HCT116 (cell line): ENCODE measurements around the gene UPF3A. TPM values are rescaled to one million over a fixed set of nuclear protein-coding genes. Genes with fewer than 3 reads are reported as not detected.

Experiments
- ATAC-seq: fragments of 200-7000 bp; cut with Tn5 transposase; 2 replicates; pipeline ENCODE4 v1.9.1; 2020; ENCODE audit warnings: mild to moderate bottlenecking, moderate library complexity
- BruUV-seq: library from RNA; stranded (reverse); fragments of 400-500 nt; replicated peaks from 2 replicates; lab custom pipeline; 2021; lab: Mats Ljungman, UMichigan
- CTCF ChIA-PET: fragments of 300-600 bp; sonication (Branson Sonifier 250); formaldehyde crosslinking; loops from one replicate; lab custom pipeline; 2021; ENCODE audit warnings: antibody characterized with exemption; lab: Charles Lee
- POLR2A ChIA-PET: fragments of 300-600, 350-600 bp; sonication (Branson Sonifier 250); formaldehyde crosslinking; loops from one replicate; lab custom pipeline; 2021; ENCODE audit warnings: antibody characterized with exemption; lab: Charles Lee
- RAD21 ChIA-PET, 2 experiments: fragments of 300-600 bp; sonication (Branson Sonifier 250); formaldehyde crosslinking; loops; one replicate each; lab custom pipeline; 2023; ENCODE audit warnings: low total read pairs in 2 of 2; ENCODE audit not compliant: uncharacterized antibody in 2 of 2, unreplicated experiment in 2 of 2, low non-redundant PET in 1 of 2; lab: Charles Lee
- DNase-seq: peaks from one replicate; pipeline ENCODE4 v3.0.0-alpha.2; 2010; ENCODE audit warnings: low read depth, low spot score
- H2AFZ ChIP-seq: fragments of 200-600 bp; shearing (Covaris generic), sonication (generic); 2 replicates; pipeline ENCODE4 v1.6.1; 2017; ENCODE audit warnings: low read depth, mixed run types, mixed read lengths, antibody characterized with exemption, low read length; ENCODE audit not compliant: poor library complexity, severe bottlenecking
- H3K27ac ChIP-seq: 2 replicates; pipeline ENCODE4 v1.5.1; 2012; ENCODE audit warnings: low read depth, low read length
- H3K27me3 ChIP-seq: fragments of 200-600 bp; sonication (generic); 2 replicates; pipeline ENCODE4 v1.6.1; 2016; ENCODE audit warnings: mixed run types, low read length, mixed read lengths; ENCODE audit not compliant: insufficient read depth
- H3K36me3 ChIP-seq, 2 experiments: fragments of 200-500 bp in 1 of 2; fragments of 200-600 bp in 1 of 2; sonication (Bioruptor generic) in 1 of 2; sonication (generic) in 1 of 2; 2 replicates each; pipeline versions ENCODE4 v1.5.1 to v1.6.1; 2014 to 2016; ENCODE audit warnings: low read length in 2 of 2, inconsistent platforms in 1 of 2, mixed read lengths in 1 of 2, mixed run types in 1 of 2; ENCODE audit not compliant: insufficient read depth in 2 of 2, control insufficient read depth in 1 of 2
- H3K4me1 ChIP-seq, 2 experiments: fragments of 200-600 bp in 1 of 2; sonication (generic) in 1 of 2; 2 replicates each; pipeline versions ENCODE4 v1.5.1 to v1.6.1; 2012 to 2017; ENCODE audit warnings: low read length in 2 of 2, inconsistent platforms in 1 of 2, mild to moderate bottlenecking in 1 of 2, mixed read lengths in 1 of 2, mixed run types in 1 of 2, moderate library complexity in 1 of 2; ENCODE audit not compliant: insufficient read depth in 2 of 2, control insufficient read depth in 1 of 2
- H3K4me2 ChIP-seq: fragments of 200-600 bp; sonication (generic); 2 replicates; pipeline ENCODE4 v1.6.1; 2017; ENCODE audit warnings: mixed run types, low read length, mixed read lengths
- H3K4me3 ChIP-seq, 2 experiments: fragments of 200-600 bp in 1 of 2; sonication (generic) in 1 of 2; replicated peaks in 1 of 2; 2 replicates each; pipeline ENCODE4 v1.5.1; 2011 to 2016; ENCODE audit warnings: low read length in 2 of 2, control low read depth in 1 of 2, low read depth in 1 of 2, mild to moderate bottlenecking in 1 of 2, mixed read lengths in 1 of 2, mixed run types in 1 of 2
- H3K79me2 ChIP-seq: fragments of 200-600 bp; sonication (generic); 2 replicates; pipeline ENCODE4 v1.6.1; 2017; ENCODE audit warnings: mild to moderate bottlenecking, mixed run types, low read length, moderate library complexity, mixed read lengths; ENCODE audit not compliant: insufficient read depth
- H3K9ac ChIP-seq: fragments of 200-600 bp; sonication (generic); 2 replicates; pipeline ENCODE4 v1.6.1; 2016; ENCODE audit warnings: low read length, mixed read lengths
- H3K9me2 ChIP-seq: fragments of 200-600 bp; sonication (generic), shearing (Covaris generic); 2 replicates; pipeline ENCODE4 v1.6.1; 2017; ENCODE audit warnings: mixed run types, mild to moderate bottlenecking, moderate library complexity; ENCODE audit not compliant: insufficient read depth
- H3K9me3 ChIP-seq, 2 experiments: fragments of 200-500 bp in 1 of 2; fragments of 200-600 bp in 1 of 2; sonication (Bioruptor generic) in 1 of 2; sonication (generic) in 1 of 2; 2 replicates each; pipeline ENCODE4 v1.6.1; 2014 to 2017; ENCODE audit warnings: low read length in 2 of 2, mixed read lengths in 2 of 2, inconsistent platforms in 1 of 2, low read depth in 1 of 2, mild to moderate bottlenecking in 1 of 2, mixed run types in 1 of 2, moderate library complexity in 1 of 2; ENCODE audit not compliant: control insufficient read depth in 1 of 2, insufficient read depth in 1 of 2
- H4K20me1 ChIP-seq: fragments of 200-600 bp; sonication (generic), shearing (Covaris generic); 2 replicates; pipeline ENCODE4 v1.6.1; 2017; ENCODE audit warnings: mixed run types, mild to moderate bottlenecking, moderate library complexity; ENCODE audit not compliant: insufficient read depth
- ELF1 ChIP-seq: IDR thresholded peaks from 2 replicates; pipeline ENCODE4 v1.6.1; 2012; ENCODE audit warnings: low read depth, borderline replicate concordance
- EZH2 ChIP-seq: fragments of 200-600 bp; sonication (generic); IDR thresholded peaks from 2 replicates; pipeline ENCODE4 v1.6.1; 2017; ENCODE audit warnings: antibody characterized with exemption, mixed run types
- EZH2phosphoT487 ChIP-seq: fragments of 200-600 bp; IDR thresholded peaks from 2 replicates; pipeline ENCODE4 v1.6.1; 2018; ENCODE audit warnings: antibody characterized with exemption, borderline replicate concordance
- FOSL1 ChIP-seq: IDR thresholded peaks from 2 replicates; pipeline ENCODE4 v1.6.1; 2012; ENCODE audit warnings: low read depth
- JUND ChIP-seq: IDR thresholded peaks from 2 replicates; pipeline ENCODE4 v1.6.1; 2012
- POLR2A ChIP-seq: IDR thresholded peaks from 2 replicates; pipeline ENCODE4 v1.7.0; 2011; ENCODE audit warnings: borderline replicate concordance; ENCODE audit not compliant: insufficient read depth, insufficient read length; ENCODE audit errors: extremely low read depth
- SIN3A ChIP-seq: IDR thresholded peaks from 2 replicates; pipeline ENCODE4 v1.6.1; 2012; ENCODE audit warnings: low read depth
- SRF ChIP-seq: IDR thresholded peaks from 2 replicates; pipeline ENCODE4 v1.6.1; 2012; ENCODE audit warnings: low read depth
- TCF7L2 ChIP-seq: IDR thresholded peaks from 2 replicates; pipeline ENCODE4 v1.7.0; 2011; ENCODE audit warnings: borderline replicate concordance, inconsistent platforms; ENCODE audit not compliant: insufficient read depth, insufficient read length; ENCODE audit errors: extremely low read depth
- intact Hi-C: fragments of 100-400 bp; cut with micrococcal nuclease; formaldehyde crosslinking; loops from 2 replicates; pipeline ENCODE4 v1.10.0; 2022
- total RNA-seq: library from RNA; stranded (reverse); gene quantifications from one replicate; pipeline ENCODE4 v1.2.1, GENCODE V29; 2021; ENCODE audit not compliant: unreplicated experiment
- TF ChIP-seq, protein P1 (sequence below): IDR thresholded peaks from 2 replicates; pipeline ENCODE4 v1.6.1; 2012; ENCODE audit warnings: low read depth
- TF ChIP-seq, protein P2 (sequence below): IDR thresholded peaks from 2 replicates; pipeline ENCODE4 v1.6.1; 2012
- TF ChIP-seq, protein P3 (sequence below), 3 experiments: fragments of 200-600 bp in 1 of 3; sonication (generic) in 1 of 3; IDR thresholded peaks in 2 of 3; conservative IDR thresholded peaks in 1 of 3; 2 replicates each; pipeline ENCODE4 v1.5.1; 2012 to 2017; ENCODE audit warnings: low read depth in 2 of 3, low read length in 2 of 3, antibody characterized with exemption in 1 of 3, borderline replicate concordance in 1 of 3, control low read depth in 1 of 3, mild to moderate bottlenecking in 1 of 3, mixed read lengths in 1 of 3, mixed run types in 1 of 3, moderate library complexity in 1 of 3; ENCODE audit not compliant: insufficient read depth in 1 of 3
- TF ChIP-seq, protein P4 (sequence below): IDR thresholded peaks from 2 replicates; pipeline ENCODE4 v1.6.1; 2011; ENCODE audit warnings: mild to moderate bottlenecking, low read length, moderate library complexity; ENCODE audit not compliant: insufficient replicate concordance; ENCODE audit errors: extremely low read depth

The UPF3A gene
- total RNA-seq, 1 experiment from 2014 or later, result 31.8 TPM

DNA sequence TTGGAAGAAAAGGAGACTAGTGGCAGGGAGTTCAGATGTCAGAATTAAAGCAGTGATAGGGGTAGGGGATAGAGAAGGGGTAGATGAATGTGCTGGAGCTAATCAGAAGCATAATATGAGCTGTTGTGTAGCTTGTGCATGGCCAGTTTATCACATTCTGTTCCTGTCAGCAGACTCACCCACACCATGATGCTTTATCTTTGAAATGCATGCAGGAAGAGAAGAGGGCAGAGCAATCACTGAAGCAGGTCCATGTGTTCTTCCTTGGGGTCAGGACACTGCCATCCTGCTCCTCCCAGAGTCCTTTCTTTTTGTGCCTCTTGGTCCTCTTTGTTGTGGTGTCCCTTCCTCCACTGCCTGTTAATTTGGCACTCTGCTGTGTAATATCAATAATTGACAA is 38.7 kb downstream of the UPF3A start:
- no peak for ATAC-seq
- POLR2A ChIA-PET, result no interaction called here
- H2AFZ ChIP-seq, result no peak overlapping the region
- no peaks in the 10 kb centered on the region for H3K9me3 ChIP-seq
- no peaks in the 10 kb centered on the region for H3K27me3 ChIP-seq
- intact Hi-C loops, result no loop called here
- no peak overlapping the region for H3K27ac ChIP-seq
- no peak for DNase-seq
- CTCF ChIA-PET, result interaction anchor here (0.6 kb wide), 1 partner anchor 774 kb away, joined by 3 read pairs; no protein-coding TSS in a partner anchor
- H4K20me1 ChIP-seq, result peaks cover 3% of the 10 kb centered on the region; the same call in 1 of the 2 replicates
- no peak overlapping the region for H3K9ac ChIP-seq
- TF ChIP-seq FOSL1 (no peak), SIN3A (no peak), TCF7L2 (no peak), ELF1 (no peak), EZH2 (no peak), EZH2phosphoT487 (no peak), POLR2A (no peak), SRF (no peak), JUND (no peak)
- TF ChIP-seq, protein P1, sequence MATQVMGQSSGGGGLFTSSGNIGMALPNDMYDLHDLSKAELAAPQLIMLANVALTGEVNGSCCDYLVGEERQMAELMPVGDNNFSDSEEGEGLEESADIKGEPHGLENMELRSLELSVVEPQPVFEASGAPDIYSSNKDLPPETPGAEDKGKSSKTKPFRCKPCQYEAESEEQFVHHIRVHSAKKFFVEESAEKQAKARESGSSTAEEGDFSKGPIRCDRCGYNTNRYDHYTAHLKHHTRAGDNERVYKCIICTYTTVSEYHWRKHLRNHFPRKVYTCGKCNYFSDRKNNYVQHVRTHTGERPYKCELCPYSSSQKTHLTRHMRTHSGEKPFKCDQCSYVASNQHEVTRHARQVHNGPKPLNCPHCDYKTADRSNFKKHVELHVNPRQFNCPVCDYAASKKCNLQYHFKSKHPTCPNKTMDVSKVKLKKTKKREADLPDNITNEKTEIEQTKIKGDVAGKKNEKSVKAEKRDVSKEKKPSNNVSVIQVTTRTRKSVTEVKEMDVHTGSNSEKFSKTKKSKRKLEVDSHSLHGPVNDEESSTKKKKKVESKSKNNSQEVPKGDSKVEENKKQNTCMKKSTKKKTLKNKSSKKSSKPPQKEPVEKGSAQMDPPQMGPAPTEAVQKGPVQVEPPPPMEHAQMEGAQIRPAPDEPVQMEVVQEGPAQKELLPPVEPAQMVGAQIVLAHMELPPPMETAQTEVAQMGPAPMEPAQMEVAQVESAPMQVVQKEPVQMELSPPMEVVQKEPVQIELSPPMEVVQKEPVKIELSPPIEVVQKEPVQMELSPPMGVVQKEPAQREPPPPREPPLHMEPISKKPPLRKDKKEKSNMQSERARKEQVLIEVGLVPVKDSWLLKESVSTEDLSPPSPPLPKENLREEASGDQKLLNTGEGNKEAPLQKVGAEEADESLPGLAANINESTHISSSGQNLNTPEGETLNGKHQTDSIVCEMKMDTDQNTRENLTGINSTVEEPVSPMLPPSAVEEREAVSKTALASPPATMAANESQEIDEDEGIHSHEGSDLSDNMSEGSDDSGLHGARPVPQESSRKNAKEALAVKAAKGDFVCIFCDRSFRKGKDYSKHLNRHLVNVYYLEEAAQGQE, result no peak
- TF ChIP-seq, protein P2, sequence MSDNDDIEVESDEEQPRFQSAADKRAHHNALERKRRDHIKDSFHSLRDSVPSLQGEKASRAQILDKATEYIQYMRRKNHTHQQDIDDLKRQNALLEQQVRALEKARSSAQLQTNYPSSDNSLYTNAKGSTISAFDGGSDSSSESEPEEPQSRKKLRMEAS, result no peak
- TF ChIP-seq, protein P3, sequence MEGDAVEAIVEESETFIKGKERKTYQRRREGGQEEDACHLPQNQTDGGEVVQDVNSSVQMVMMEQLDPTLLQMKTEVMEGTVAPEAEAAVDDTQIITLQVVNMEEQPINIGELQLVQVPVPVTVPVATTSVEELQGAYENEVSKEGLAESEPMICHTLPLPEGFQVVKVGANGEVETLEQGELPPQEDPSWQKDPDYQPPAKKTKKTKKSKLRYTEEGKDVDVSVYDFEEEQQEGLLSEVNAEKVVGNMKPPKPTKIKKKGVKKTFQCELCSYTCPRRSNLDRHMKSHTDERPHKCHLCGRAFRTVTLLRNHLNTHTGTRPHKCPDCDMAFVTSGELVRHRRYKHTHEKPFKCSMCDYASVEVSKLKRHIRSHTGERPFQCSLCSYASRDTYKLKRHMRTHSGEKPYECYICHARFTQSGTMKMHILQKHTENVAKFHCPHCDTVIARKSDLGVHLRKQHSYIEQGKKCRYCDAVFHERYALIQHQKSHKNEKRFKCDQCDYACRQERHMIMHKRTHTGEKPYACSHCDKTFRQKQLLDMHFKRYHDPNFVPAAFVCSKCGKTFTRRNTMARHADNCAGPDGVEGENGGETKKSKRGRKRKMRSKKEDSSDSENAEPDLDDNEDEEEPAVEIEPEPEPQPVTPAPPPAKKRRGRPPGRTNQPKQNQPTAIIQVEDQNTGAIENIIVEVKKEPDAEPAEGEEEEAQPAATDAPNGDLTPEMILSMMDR (IDR thresholded peaks at IDR 0.05 in 2 of 3, conservative IDR thresholded peaks at IDR 0.05 in 1 of 3; ENCODE audit: borderline replicate concordance in 1 of 3, insufficient read depth in 1 of 3, low read depth in 2 of 3, low read length in 2 of 3), result no peak
- TF ChIP-seq, protein P4, sequence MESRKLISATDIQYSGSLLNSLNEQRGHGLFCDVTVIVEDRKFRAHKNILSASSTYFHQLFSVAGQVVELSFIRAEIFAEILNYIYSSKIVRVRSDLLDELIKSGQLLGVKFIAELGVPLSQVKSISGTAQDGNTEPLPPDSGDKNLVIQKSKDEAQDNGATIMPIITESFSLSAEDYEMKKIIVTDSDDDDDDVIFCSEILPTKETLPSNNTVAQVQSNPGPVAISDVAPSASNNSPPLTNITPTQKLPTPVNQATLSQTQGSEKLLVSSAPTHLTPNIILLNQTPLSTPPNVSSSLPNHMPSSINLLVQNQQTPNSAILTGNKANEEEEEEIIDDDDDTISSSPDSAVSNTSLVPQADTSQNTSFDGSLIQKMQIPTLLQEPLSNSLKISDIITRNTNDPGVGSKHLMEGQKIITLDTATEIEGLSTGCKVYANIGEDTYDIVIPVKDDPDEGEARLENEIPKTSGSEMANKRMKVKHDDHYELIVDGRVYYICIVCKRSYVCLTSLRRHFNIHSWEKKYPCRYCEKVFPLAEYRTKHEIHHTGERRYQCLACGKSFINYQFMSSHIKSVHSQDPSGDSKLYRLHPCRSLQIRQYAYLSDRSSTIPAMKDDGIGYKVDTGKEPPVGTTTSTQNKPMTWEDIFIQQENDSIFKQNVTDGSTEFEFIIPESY, result no peak
- H3K79me2 ChIP-seq, result peaks cover 93% of the 10 kb centered on the region
- RAD21 ChIA-PET, result no interaction called here
- no TSS peak for BruUV-seq
- H3K4me2 ChIP-seq, result no peak overlapping the region
- no peaks in the 10 kb centered on the region for H3K9me2 ChIP-seq
- peaks cover 36 to 45% of the 10 kb centered on the region in 2 experiments for H3K36me3 ChIP-seq
- no peak overlapping the region for H3K4me3 ChIP-seq
- peaks cover 0 to 10% of the 10 kb centered on the region in 2 experiments; a peak in 2 of 4 replicates for H3K4me1 ChIP-seq
